HK-2 (cell line): Measurements from ENCODE around the gene PSMB11.

Experiments used
- DNase-seq: peaks from one replicate; pipeline ENCODE4 v3.0.0-alpha.2; 2018; ENCODE audit not compliant: unreplicated experiment

Gene PSMB11

DNA sequence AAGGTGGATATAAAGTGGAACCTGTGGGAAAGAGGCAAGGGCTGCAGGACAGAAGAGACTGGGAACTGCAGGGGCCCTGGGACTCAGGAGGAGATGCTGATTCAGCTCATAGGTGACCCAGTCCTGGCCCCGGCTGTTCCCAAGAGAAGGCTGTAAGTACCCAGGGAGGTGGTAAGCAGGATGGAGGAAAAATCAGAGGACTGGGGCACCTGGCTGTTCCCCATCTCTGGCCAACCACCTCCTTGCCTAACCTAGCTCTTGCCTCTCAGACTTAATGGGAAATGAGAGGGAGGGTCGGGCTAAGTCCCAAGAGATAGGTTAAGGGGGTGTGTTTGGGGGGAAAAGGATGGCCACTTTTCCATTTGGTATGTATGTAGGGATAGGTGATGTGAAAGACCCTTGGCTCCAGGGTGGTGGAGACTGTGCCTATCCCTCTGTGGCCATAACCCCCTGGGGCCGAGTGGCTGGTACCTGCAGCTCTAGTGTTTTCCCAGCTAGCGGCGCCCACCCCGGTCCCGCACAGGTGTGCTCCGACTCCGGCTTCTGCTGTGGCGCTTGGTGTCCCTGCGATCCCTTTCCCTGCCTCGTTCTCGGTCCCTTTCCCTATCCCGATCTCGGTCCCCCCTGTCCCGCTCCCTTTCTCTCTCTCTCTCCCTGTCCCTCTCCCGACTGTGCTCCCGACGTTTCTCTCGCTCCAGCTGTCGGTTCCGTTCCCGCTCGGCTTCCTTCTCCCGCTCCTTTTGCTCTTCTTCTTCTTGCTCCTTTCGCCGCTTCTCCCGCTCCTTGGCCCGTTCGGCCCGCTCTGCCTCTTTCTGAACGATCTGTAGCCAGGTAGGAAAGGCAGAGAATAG is 16.9 kb downstream of the PSMB11 start:
- no peak for DNase-seq

DNA sequence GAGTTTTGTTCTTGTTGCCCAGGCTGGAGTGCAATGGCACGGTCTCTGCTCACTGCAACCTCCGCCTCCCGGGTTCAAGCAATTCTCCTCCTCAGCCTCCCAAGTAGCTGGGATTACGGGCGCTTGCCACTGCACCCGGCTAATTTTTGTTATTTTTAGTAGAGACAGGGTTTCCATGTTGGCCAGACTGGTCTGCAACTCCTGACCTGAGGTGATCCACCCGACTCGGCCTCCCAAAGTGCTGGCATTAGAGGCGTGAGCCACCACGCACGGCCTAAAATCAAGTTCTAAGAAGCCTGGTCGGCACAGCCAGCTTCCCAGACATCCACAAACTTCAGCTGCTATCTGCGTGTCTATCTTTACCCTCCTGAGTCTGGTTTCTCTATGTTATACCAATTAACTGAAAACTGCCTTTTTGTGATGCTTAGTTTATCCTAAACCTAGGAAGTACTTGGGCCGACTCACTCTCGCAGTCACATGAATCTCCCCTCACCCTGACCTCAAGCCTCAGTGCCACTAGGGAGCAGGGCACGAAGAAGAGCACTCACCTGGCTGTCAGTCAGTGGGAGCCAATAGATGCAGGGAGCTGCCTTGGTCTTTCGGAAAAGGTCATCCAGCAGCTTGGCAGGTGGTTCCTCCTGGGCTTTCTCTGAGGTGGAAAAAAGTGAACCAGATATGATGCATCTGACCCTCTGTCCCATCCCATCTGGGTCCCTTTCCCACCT is 18.7 kb downstream of the PSMB11 start:
- no peak for DNase-seq

DNA sequence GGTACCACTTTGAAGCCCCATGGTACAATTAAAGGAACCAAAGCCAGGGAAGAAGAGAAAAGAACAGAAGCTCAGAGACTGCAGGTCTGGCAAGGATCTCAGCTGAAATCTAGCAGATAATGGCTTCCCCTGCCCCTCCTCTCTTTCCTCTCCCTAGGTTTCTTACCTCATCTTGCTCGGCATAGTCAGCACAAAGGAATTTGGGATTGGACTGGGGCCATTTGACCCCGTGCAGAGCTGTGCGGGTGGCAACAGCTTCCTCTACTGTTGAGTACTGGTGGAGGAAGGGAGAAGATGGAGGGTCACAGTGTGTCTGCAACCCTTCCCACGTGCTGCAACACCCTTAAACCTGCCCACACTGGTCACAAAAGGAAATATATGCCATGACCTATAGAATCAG is 20.0 kb downstream of the PSMB11 start:
- DNase-seq = peak; percentile 82

DNA sequence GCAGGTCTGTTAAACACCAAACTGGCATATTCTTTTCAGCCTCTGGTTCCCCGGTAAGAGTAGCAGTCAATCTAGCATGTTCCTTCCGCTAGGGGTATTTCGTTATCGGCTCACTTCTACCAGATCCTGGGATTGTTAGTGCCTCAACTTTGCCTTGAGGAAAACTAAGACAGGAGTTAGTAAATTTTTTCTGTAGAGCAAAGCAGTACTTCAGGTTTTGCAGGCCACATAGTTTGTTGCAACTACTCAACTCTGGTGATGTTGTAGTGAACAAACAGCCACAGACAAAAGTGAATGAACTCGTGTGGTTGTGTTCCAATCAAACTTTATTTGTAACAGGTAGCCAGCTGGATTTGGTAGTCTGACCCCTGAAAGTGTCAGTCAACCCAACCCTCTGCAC is 21.6 kb downstream of the PSMB11 start:
- DNase-seq = no peak

DNA sequence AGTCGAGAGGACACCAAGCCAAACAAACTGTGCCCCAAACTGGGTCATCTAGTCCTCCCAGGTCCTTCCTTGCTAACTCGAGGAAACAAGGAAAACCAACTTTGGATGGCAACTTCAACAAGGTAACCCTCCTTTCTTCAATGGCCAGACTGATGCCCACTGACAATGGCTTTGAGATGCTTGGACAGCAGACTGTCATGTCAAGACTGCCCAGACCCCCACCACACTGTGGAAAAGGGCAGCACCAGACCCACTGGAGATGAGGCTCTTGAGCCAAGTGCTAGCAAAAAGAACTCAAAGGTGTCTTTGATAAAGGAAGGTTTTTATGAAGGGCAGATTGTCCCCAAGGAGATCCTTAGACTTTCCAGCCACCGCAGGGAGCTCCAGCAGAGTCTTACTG is 24.4 kb downstream of the PSMB11 start:
- DNase-seq = no peak

DNA sequence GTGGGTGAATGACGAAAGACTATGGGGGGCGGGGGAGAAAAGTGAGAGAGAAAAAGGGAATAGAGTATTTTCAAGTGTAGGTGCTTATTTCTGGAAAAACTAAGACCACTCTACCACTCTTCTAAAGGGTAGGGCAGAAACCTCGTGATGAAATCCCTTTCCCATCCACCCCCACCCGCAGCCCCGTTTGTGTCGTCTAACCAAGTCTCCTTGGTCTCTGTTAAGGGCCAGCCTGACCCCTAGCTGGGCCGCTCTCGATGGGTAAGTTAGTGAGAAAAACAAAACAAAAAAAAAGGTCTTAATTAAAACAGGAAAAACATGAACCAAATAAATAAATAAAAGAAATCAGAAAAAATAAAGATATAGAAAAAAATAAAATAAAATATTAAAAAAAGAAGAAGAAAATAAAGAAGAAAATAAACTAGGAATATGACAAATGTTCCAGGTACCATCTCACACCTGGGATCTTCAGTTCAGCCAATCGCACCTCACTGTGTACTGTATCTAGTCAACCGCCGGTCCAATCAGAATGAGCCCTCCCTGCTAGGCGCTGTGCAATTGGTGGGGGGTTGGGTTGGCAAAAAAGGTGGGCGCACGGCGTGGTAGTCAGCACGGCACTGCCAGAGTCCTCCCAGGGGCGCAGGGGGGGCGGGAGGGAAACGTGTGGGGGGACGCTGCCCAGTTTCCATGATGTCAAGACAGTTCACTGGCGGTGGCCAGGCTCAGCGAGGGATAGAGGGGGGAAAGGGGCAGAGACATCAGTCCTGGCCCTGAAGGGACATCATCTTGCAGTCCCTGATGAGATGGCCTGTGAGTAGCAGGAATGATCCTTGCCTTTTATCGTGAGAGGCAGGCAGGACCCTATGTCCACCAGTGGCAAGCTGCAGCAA is 25.1 kb downstream of the PSMB11 start:
- no peak for DNase-seq

DNA sequence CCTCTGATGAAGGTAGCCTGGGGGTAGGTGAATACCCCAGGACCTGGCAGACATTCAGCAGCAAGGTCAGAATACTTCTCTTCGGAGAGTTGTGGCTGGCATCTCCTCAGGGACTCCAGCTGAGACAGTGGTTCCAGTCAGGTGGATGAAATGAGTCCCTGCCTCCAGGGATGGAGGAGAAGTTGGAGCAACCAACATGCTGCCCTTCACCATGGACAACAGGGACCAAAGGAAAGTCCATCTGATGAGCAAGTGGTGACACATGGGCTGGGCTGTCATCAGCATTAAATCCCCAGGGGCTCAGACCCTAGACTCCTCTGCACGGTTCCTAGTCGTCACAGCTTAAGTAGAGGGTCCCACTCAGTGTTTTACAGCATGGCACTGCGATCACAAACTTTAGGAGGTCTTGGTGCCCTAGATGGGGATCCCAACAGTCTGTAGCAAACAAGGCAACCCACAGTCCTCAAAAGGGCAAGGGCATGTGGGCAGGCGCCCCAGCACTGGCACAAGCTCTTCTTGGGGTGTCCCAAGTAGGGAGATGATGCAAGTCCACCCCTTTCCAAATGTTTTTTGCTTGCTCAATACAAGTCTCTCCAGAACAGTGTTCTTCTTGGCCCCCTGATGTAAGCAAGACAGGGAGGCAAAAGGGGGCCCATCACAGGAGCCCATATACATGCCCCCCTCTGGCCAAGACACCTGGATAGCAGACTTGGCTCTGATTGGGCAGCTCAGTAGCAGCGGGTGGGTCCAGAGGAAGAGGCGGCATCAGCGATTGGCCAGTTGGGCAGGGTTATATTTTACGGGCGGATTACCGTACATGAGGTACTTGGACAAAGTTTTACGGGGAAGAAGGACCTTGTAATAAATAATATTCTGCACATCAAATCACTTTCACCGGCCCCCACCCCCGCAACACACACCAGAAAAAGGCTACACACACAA is 26.1 kb downstream of the PSMB11 start:
- DNase-seq = no peak

DNA sequence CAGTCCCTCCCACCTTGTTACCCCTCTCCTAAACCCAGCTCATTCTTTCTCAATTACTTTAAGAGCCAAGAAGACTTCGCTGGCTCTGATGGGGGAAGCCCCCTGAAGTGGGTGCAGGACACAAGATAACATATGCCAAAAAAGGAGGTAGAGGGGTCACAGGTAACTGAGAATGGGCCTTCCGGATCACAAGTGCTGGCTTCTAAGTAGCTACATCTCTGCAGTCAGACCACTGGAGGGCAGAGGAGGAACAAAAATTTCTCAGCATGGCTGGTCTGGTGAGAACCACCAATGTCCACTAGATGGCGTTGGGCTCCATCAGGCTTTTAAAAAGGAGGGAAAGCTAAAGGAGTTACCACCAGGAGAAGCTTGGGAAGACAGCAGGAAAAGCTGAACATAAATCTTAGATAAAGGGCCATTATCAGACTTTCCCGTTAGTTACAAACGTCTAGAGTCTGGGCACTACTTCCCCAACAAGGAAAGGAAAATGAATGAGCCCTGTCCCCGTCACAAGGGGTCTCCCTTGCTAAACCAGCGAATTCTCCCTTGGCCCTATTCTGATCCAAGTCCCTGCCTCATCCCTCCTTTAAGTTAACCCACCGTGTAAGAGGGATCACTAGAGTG is 26.9 kb downstream of the PSMB11 start:
- DNase-seq = peak; percentile 83

DNA sequence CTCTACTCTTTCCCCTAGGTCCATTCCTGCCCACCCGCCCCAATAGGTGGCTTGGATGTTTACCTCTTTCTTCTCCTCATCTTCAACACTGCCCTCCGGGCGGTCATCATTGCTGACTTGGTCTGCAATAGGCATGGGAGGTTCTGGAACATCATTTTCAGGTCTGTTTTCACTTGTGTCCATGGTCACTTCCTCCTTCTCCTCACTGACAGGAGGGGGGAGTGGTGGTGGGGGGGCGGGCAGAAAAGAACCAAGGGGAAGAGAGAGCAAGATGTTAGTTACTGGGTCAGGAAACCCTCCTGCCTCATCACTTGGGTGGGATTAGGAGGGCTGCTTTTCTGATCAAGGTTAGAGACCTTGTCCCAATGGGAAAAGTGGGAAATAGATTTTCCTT is 27.4 kb downstream of the PSMB11 start:
- DNase-seq = no peak

DNA sequence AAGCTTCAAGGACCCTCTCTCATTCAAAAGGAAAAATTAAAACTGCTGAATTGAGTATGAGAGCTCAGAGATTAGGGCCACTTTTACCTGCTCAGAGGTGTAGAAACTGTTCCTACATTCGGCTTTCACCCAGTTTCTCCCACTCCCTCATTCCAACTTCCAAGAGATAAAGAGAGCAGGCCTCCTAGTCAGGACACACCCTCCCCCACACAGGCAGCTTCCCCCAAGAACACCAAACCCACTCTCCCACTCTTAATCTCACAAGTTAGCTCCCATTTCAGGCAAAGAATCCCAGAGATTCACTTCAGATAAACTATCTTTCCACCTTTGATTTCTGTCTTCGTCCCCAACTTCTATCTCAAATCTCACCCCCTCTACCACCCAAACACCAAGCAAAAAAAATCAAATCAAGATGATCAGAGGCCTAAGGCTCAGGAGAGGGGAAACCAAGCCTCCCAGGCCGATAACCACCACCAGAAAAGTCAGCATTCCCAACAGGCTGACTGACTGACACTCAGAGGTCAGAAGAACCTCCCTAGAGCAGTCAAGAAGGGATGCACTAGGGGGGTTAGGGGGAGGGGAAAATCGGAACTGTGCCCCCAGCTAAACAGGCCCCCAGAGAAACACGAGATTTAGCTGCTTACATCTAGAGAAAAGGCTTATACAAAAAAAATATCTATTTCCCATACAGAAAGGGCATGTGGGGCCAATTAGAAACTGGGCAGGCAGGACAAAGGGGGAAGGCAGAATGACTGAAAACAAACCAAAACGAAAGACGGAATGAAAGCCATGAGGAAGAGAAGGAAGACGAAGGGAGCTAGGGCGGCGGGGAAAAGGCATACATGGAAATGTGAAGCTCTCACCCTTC is 28.5 kb downstream of the PSMB11 start:
- no peak for DNase-seq

DNA sequence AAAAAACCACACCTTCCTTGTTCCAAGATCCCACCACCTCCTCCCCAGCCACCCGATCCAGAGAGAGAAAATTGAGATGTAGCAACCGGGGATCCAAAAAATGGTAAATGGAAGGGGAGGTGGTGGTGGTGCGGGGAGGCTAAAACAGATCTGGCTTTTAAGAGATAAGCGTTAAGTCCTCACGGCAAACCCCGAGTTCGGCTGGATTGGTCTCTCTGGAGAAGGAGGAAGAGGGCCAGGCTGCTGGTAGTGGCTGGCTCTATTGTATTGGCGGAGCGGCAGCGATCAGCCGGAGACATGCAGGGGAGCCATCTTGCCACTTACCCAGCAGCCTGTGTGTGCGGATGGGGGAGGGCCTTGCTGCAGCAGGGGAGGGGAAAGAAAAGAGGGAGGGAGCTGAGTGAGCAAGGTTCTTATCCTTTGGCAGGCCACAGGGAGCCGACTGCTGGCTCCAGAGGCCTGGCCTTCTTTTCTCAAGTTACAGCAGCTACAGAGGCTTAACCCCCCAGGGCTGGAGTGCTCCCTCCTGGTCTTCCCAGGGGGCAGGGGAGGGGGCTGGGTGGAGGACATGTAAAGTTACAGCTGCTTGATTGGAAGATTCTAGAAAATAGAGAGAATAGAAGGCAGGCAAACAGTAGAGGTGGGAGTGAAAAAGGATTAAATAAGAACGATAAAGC is 29.4 kb downstream of the PSMB11 start:
- peak; percentile 81 for DNase-seq

DNA sequence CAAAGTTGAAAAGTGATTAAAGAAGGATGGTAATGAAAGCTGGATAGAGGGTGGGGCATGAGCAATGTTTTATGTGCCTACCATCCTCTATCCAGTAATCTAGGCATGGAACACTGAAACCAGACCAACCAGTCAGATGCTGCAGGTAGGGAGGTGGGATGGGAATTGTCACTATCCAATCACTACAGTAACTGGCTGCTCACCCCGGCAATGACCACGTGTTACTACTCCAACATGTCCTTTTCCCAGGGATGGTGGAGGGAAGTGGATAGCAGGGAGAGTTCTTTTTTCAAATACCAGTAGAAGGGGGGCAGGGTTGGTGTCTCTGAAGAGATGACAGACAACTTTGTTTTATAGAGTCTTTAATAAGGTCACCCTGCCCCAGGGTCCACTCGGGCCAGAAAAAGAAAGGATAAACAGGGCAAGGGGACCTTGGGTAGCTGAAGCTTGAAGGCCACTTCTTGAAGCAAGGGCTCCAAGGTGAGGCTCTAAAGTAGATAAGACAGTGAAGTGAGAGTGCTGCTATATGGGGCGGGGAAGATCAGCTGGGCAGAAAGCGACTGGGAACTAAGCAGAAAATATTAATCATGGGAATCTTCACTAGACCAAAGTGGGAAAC is 30.0 kb downstream of the PSMB11 start:
- DNase-seq = no peak

DNA sequence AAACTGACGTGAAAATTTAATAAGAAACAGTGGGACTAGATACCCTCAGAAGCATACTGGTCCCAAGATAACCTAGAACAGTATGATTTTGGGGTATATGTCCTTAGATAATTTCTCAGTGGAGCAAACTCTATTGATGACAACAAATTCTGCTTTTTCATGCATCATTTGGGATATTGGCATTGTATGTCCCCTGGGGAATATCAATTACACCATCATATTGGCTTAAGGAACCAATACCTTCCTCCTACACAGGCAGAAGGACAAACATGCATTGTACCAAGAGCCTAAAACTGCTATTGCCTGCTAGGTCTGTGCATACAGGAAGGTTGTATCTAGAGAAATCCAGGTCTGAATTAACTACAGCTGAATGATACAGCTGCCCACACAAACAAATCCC is 32.9 kb downstream of the PSMB11 start:
- DNase-seq = no peak

DNA sequence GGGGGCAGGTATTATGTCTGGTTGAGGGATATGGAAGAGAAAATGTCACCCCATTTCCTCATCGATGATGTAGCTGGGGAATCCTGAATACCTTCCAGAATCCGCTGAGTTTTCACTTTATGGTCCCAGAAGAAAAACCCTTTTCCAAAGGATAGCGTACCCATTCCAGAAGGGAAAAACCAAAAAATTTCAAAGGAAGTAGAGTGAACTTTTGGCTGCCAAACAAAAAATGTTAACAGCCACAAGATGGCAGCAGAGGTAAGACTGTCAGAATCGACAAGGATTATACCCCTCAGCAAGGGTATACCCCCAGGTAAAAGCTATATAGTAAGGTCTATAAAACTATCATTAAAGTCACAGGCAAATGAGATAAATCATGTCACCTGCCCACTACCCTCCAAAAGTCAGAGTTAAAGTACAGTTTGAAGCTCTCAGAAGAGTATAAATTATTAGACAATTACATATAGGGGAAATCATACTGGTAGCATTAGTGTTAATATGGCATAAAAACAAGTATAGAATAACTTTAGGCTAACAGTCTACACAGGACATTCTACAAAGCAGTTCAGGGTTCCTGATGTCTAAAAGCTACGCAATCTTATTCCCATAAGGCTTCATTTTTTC is 34.9 kb downstream of the PSMB11 start:
- DNase-seq = no peak

DNA sequence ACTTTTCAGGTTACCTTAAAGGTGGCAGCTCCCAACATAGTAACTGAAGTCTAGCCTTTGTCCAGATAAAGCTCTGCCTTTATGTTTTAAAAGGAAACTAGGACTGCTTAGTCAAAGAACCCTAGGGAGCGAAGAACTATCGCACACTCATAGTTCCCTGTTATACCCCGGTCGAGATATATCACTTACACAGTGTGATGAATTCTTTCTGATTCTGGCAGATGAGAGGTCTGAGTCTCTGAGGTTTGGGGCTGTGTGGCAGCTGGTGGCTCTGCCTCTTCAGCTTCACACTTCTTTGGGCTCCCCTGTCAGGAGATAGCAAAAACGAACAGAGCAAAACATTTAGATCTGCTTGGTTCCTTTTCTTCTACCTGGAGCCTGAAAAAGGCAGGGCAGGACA is 36.0 kb downstream of the PSMB11 start:
- DNase-seq = no peak

DNA sequence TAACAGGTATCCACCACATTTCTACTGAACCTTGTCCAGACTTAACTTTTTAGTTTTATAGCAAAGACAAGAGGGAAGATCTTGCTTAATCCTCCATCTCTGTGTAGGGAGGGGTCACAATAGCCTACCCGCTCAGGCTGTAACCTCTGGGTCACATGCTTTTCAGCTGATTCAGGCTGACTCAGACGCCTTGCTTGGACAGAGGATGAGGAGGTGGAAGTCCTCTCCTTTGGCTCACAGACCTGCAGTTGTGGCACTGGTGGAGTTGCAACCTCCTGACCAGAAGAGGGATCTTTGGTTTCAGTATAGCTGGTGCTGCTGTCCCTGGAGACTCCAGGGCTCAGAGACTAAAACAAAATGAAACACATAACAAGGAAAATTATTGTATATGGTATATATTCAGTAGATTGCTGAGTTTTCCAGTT is 36.7 kb downstream of the PSMB11 start:
- DNase-seq = peak; percentile 75

DNA sequence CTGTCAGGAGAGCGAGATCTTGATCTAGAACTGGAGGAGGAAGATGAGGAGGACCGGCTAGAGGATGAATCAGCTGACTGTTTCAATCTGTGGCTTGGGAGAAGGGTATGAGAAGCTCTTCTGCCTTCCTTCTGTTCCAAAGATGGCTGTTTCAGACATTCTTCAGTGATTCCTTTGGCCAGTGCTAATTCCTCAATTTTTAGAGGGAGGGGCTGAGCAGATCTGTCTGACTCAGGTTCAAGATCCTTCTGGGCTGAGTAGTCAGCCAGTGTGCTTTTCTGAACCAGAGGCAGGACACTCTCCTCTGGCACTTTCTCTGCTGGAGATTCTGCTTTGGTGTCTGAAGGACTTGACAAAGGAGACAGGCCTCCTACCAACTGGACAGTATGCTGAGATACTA is 37.7 kb downstream of the PSMB11 start:
- no peak for DNase-seq

DNA sequence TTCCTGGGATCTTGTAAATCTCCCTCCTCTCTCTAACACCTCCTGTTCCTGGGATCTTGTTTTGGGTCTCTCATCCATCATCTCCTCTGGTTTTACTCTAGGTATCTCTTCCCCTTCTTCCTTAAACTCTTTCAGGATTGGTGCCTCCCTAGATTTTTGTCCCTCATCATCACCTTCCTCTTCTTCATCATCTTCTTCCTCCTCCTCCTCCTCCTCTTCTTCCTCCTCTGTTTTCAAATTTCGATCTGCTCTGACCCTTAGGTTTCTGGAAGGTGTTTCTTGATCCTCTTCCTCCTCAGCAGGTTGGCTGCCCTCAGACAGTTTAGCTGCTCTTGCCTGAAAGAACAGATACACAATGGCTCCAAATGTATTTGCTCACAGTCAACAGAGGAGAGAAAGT is 38.5 kb downstream of the PSMB11 start:
- no peak for DNase-seq
